Type B pancreatic cell (in vitro differentiated cells): Measurements from ENCODE around the gene DRICH1. TPM values are rescaled to one million over a fixed set of nuclear protein-coding genes. Genes with fewer than 3 reads are reported as not detected.

Experiments
- DNase-seq: peaks from one replicate; pipeline ENCODE4 v3.0.0; 2021; ENCODE audit warnings: mixed read lengths; ENCODE audit not compliant: unreplicated experiment; ENCODE audit errors: extremely low spot score
- H3K27ac Mint-ChIP-seq: 2 replicates; pipeline ENCODE4 v1.8.0; 2021; ENCODE audit warnings: mild to moderate bottlenecking, mixed read lengths
- H3K27me3 Mint-ChIP-seq: 2 replicates; pipeline ENCODE4 v1.8.0; 2021; ENCODE audit warnings: mixed read lengths
- H3K36me3 Mint-ChIP-seq: 2 replicates; pipeline ENCODE4 v1.8.0; 2021; ENCODE audit warnings: mixed read lengths
- H3K4me1 Mint-ChIP-seq: one replicate; pipeline ENCODE4 v1.8.0; 2021; ENCODE audit warnings: mixed read lengths; ENCODE audit not compliant: unreplicated experiment
- H3K4me3 Mint-ChIP-seq: 2 replicates; pipeline ENCODE4 v1.8.0; 2021; ENCODE audit warnings: mild to moderate bottlenecking, mixed read lengths
- H3K9me3 Mint-ChIP-seq: 2 replicates; pipeline ENCODE4 v1.8.0; 2021; ENCODE audit warnings: mixed read lengths
- total RNA-seq: library from RNA; stranded (reverse); gene quantifications from 2 replicates; pipeline ENCODE4 v1.2.1, GENCODE V29; 2021; ENCODE audit warnings: low replicate concordance
- TF ChIP-seq, protein P1 (sequence below): fragments of 200-600 bp; sonication (generic); conservative IDR thresholded peaks from 2 replicates; pipeline ENCODE4 v1.5.0; 2021; ENCODE audit warnings: antibody characterized with exemption, mild to moderate bottlenecking

The DRICH1 gene
- total RNA-seq, 1 donor from 2014 or later, result 0.43 TPM

DNA sequence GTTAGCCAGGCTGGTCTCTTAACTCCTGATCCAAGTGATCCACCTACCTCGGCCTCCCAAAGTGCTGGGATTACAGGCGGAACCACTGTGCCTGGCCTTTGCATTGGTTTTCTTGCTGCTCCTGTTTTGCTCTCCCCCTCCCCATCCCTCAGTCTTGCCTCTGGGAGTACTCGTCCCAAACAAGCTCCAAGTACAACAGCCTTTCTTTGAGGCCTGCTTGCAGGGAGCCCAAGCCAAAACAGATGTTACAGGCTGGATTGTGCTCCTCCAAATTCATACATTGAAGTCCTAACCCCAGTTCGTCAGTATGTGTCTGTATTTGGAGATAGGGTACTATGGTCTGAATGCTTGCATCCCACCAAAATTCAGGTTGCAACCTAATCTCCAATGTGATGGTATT, 60.6 kb downstream of the DRICH1 start:
- TF ChIP-seq, protein P1, sequence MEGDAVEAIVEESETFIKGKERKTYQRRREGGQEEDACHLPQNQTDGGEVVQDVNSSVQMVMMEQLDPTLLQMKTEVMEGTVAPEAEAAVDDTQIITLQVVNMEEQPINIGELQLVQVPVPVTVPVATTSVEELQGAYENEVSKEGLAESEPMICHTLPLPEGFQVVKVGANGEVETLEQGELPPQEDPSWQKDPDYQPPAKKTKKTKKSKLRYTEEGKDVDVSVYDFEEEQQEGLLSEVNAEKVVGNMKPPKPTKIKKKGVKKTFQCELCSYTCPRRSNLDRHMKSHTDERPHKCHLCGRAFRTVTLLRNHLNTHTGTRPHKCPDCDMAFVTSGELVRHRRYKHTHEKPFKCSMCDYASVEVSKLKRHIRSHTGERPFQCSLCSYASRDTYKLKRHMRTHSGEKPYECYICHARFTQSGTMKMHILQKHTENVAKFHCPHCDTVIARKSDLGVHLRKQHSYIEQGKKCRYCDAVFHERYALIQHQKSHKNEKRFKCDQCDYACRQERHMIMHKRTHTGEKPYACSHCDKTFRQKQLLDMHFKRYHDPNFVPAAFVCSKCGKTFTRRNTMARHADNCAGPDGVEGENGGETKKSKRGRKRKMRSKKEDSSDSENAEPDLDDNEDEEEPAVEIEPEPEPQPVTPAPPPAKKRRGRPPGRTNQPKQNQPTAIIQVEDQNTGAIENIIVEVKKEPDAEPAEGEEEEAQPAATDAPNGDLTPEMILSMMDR, result no peak
- peaks cover 10% of the 10 kb centered on the region for H3K4me1 Mint-ChIP-seq
- H3K9me3 Mint-ChIP-seq, result peaks cover 7% of the 10 kb centered on the region
- no peak overlapping the region for H3K4me3 Mint-ChIP-seq
- DNase-seq, result no peak
- H3K27ac Mint-ChIP-seq, result no peak overlapping the region
- peaks cover 4% of the 10 kb centered on the region for H3K36me3 Mint-ChIP-seq
- H3K27me3 Mint-ChIP-seq, result peaks cover 10% of the 10 kb centered on the region

DNA sequence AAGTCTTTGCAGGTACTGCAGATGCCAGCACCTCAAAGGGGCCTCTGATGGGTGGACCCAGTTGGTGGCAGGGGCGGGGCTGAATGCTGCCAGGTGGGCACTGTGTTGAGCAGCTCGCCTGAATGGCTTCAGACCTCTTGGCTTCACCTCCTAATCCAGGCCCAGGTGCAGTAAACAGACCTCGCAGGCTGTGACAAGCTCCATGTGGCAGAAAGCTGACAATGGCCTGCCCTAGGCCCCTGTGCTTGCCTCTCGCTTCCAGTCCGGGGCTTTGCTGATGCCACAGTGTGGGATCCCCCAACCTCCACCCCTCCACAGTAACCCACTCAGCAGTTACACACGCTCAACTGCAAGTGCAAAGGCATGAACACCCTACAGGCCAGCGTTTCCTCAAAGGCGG, 61.4 kb downstream of the DRICH1 start:
- peaks cover 4% of the 10 kb centered on the region for H3K36me3 Mint-ChIP-seq
- peaks cover 12% of the 10 kb centered on the region for H3K4me1 Mint-ChIP-seq
- peaks cover 7% of the 10 kb centered on the region for H3K9me3 Mint-ChIP-seq
- no peak overlapping the region for H3K27ac Mint-ChIP-seq
- peaks cover 11% of the 10 kb centered on the region for H3K27me3 Mint-ChIP-seq
- no peak for DNase-seq
- TF ChIP-seq, protein P1, result no peak
- H3K4me3 Mint-ChIP-seq, result no peak overlapping the region

DNA sequence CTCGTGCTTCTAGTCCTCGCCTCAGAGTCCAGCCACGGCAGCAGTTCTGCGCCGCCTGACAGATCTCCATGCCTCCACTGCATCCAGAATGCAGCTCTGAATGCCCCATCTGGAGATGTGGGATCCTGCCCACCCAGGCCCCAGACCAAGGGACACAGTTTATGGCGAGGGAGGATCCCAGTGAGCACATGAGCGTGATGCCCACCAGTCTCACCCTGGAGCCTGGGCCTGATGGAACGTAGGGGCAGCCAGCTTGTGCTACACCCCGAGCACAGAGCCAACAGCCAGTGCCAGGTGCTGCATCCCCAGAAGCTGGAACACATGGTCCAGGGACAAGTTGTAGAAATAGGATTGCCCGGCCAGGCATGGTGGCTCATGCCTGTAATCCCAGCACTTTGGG, 62.4 kb downstream of the DRICH1 start:
- H3K4me1 Mint-ChIP-seq, result peaks cover 16% of the 10 kb centered on the region
- H3K27me3 Mint-ChIP-seq, result peaks cover 8% of the 10 kb centered on the region
- H3K36me3 Mint-ChIP-seq, result no peaks in the 10 kb centered on the region
- TF ChIP-seq, protein P1, result no peak
- no peak for DNase-seq
- H3K4me3 Mint-ChIP-seq, result no peak overlapping the region
- peaks cover 7% of the 10 kb centered on the region for H3K9me3 Mint-ChIP-seq
- no peak overlapping the region for H3K27ac Mint-ChIP-seq

DNA sequence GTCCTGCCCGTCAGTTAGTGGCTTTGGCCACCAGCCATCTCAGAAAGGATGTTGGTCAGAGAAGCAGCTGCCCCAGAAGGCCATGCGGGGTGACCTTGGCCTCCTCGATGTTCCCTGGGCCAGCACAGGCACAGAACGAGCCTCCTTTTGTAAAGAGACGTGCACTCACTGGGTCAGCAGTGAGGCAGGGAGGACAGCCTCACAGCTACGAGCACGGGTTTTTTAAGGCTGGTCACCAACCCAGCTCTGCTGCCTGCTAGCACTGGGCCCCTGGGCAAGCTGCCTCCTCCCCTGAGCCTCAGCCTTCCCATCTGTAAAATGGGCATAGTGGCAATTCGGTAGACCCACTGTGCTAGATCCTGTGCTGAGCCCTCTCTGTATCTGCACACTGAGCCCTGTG, 62.8 kb downstream of the DRICH1 start:
- peaks cover 8% of the 10 kb centered on the region for H3K27me3 Mint-ChIP-seq
- no peak for DNase-seq
- no peaks in the 10 kb centered on the region for H3K36me3 Mint-ChIP-seq
- peaks cover 7% of the 10 kb centered on the region for H3K9me3 Mint-ChIP-seq
- H3K4me1 Mint-ChIP-seq, result peaks cover 19% of the 10 kb centered on the region
- no peak overlapping the region for H3K27ac Mint-ChIP-seq
- TF ChIP-seq, protein P1, result no peak
- no peak overlapping the region for H3K4me3 Mint-ChIP-seq

DNA sequence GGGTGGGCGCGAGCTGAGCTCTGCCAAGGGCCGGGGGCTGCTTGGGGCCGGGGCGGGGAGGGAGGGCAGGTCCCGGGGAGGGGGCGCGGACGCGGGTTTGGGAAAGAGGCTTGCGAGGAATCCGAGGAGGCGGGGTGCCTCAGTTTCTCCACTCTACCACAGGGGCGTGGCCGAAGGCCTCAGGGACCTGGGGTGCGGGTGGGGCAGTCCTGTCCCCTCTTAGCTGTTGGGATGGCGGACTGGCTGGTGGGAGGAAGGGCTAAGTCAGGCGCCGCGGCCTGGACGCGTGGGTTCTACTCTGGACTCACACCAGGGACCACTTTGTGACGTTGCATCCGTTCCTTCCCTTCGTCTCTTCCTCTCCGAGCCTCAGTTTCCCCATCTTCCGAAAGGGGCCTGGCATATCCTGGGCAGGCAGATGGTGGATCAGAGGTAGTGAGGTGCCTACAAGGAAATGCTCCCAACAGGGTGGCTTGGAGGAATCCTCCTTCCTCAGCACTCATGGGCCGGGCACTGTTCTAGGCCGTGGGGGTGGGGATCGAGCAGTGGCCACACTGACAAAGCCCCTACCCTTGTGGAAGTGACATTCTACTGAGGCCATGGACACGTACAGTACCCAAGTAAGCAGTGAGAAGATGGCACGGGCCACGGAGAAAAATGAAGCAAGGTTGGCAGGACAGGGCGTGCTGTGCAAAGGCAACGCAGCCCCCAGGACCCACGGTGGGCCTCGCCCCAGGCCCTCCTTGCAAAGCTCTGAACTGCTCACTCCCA, 65.2 kb downstream of the DRICH1 start:
- no peak for DNase-seq
- H3K4me1 Mint-ChIP-seq, result peaks cover 19% of the 10 kb centered on the region
- peak overlapping the region; percentile 79 for H3K4me3 Mint-ChIP-seq
- TF ChIP-seq, protein P1, result no peak
- peak overlapping the region; percentile 63 for H3K27ac Mint-ChIP-seq
- H3K27me3 Mint-ChIP-seq, result peaks cover 11% of the 10 kb centered on the region
- H3K9me3 Mint-ChIP-seq, result peaks cover 5% of the 10 kb centered on the region
- H3K36me3 Mint-ChIP-seq, result no peaks in the 10 kb centered on the region
